Right renal cortex interstitium (tissue), 3 donors: ENCODE results near the gene LRG1. TPM values are rescaled to one million over a fixed set of nuclear protein-coding genes. Genes with fewer than 3 reads are reported as not detected.
"Not testable (repeated sequence)": the region's sequence is repeated elsewhere in the genome, so short reads cannot be mapped to it uniquely, and the experiment has no call there.

Source experiments
- DNase-seq, 3 donors: peaks; one replicate each; pipeline ENCODE4 v3.0.0-alpha.2; 2013; ENCODE audit warnings: low read depth in 3 of 3, low spot score in 2 of 3
- polyA plus RNA-seq, 3 donors: library from polyadenylated mRNA; unstranded; fragments of 120-200 nt; gene quantifications; one replicate each; pipeline ENCODE4 v1.2.1, GENCODE V29; 2013; ENCODE audit not compliant: insufficient read length in 3 of 3

LRG1 gene
- polyA plus RNA-seq, 3 donors = 0.44 to 0.65 (median 0.57) TPM

- no peak for DNase-seq
Observed at GRCh38 chr19:4553775-4554174, 13.9 kb upstream of the LRG1 start.

GRCh38 chr19:4553092-4553695 is 13.4 kb upstream of the LRG1 start:
- no peak for DNase-seq

GRCh38 chr19:4552525-4552819 is 12.6 kb upstream of the LRG1 start:
- no peak for DNase-seq

DNA sequence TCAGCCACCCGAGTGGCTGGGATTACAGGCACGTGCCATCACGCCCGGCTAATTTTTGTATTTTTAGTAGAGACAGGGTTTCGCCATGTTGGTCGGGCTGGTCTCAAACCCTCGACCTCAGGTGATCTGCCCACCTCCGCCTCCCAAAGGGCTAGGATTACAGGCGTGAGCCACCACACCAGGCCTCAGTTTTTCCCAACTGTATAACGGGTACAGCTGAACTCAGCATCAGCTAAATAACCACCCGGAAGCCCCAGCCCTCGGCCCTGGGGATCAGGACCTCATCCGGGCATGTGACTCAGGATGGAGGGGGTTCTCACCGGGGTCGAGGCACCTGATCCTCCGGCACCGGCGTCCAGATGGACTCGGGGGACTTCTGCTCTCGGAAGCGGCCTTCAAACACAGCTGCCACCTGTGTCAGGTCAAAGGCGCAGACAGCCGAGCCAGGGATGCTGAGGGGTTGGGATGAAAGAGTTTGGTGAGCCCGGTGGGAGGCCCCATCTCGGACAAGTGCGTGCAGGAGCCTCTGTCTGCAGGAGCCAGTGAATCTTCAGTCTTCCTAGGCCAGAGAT is 10.7 kb upstream of the LRG1 start:
- no peak for DNase-seq

DNA sequence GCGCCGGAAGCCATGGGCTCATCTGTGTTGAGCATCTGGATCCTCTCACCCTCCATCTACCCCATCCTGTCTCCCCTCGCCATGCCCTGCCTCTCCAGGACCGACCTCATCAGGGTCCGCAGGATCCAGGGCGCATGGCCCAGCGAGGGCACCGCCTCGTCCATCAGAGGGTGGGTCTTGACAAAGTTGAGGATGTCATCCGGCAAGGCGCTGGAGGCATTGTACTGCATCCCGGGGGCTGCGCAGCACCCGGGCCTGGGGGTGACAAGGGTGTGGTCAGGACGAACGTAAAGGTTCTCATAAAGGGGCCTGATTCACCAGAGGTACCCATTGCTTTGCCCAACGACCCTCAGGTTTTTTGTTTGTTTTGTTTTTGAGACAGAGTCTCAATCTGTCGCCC is 10.2 kb upstream of the LRG1 start:
- no peak for DNase-seq

DNA sequence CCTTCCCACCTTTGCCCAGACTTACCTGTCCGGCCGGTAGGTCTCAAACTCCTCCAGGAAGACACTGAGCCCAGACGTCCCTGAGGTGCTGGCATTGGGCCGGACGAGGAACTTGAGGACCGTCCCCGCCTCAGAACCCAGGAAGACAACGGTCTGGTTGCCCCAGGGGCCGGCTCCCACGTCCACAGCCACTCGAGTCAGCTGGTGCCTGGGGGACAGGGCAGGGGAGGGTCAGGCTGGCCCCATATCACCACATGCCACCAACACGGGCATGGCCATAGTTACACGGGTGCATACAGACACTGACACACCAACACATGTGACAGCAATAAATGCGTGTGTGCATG is 8.4 kb upstream of the LRG1 start:
- no peak for DNase-seq

GRCh38 chr19:4547303-4548237 is 7.7 kb upstream of the LRG1 start:
- DNase-seq = no peak

DNA sequence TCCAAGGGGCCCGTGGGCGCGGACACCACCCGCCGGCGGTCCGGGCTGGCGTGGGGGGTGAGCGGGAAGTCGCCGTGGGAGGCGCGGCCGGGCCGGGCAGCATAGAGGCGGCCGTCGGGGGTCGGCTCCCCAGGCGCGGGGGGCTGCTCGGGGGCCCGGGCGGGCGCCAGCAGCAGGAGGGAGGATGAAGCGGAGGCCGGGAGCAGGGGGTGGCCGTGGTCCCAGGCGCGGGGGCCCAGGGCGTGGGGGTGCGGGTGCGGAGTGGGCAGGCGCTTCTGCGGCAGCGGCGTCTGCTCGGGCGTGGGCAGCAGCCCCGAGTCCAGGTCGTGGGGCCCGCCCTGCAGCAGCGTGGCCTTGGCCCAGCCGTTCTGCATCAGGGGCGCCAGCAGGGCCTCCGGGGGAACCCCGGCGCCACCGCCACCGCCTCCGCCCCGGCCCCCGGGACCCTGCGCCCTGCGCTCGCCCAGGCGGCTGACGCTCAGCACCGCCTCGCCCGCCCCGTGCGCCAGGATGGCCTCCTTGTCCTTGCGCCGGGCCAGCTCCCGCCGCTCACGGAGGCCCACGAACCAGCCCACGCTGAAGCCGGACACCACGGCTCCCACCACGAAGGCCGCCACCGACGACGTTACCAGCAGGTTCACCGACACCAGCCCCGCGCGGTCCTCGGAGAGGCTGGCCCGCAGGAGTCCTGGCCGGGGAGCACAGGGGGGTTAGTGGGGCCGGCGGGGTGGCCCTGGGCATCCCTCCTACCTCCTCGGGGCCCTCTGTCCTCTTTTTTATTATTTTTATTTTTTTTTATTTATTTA is 4.2 kb upstream of the LRG1 start:
- DNase-seq = no peak

- DNase-seq = no peak
Observed at GRCh38 chr19:4542896-4543841, 3.3 kb upstream of the LRG1 start.

GRCh38 chr19:4541806-4542145 is 1.9 kb upstream of the LRG1 start:
- DNase-seq = not testable (repeated sequence)

DNA sequence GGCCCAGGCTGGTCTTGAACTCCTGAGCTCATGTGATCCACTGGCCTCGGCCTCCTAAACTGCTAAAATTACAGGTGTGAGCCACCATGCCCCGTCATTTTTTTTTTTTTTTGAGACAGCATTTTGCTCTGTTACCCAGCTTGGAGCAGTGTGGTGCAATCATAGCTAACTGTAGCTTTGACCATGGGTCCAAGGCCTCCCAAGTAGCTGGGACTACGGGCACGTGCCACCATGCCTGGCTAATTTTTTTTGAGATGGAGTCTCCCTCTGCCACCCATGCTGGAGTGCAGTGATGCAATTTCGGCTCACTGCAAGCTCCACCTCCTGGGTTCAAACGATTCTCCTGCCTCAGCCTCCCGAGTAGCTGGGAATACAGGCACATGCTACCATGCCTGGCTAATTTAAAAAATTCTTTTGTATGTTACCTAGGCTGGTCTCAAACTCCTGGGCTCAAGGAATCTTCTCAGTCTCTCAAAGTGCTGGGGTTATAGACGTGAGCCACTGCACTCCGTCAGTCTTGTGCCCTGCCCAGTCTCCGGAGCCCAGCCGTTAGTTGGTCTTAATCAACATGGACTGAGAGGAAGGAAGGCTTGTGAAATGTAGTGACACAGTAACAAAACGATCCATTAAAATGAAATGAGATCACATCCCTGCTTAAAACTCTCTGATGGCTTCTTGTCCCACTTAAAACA is 1.4 kb upstream of the LRG1 start:
- DNase-seq = no peak

DNA sequence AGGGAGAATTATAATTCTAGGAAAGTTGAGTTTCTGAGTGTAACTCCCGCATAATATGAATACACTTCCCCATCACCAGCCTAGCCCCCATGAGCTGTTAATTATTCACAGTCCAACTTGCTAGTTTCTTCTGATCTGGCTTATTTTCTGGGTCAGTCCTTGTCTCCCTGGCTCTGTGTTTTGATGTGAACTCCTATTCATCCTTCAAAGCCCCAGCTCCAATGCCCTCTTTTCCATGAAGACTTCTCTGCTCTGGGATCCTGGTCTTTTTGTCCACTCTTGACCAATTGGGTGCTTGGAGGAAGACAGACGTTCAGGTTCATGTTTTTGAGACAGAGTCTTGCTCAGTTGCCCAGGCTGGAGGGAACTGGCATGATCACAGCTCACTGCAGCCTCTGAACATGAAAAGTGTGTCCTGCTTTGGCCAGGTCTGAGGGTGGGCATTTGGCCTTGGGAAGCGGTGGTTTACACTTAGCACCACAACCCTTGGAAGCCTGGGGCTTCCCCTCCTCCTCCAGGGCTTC is 605 bp downstream of the LRG1 start:
- no peak for DNase-seq

GRCh38 chr19:4538601-4538954 is 1.3 kb downstream of the LRG1 start:
- no peak for DNase-seq

GRCh38 chr19:4537953-4538600 is 1.8 kb downstream of the LRG1 start:
- DNase-seq = no peak

DNA sequence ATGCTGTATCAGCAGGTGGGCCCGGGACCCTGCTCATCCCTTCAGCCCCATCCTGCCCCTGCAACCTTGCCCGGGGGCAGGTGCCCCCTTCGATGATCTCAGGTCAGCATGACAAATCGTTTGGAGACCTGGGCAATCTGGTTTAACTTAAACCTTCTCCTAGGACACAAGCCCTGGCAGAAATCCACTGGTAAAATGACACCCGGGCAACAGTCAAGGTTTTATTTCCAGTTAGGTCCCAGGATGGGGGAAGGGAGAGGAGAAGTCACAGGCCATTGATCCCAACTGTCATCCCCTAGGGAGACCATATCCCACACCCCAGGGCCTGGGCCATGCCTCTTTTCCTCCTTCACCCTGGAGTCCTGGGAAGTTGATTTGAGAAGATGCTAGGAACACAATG is 3.0 kb downstream of the LRG1 start:
- no peak for DNase-seq

DNA sequence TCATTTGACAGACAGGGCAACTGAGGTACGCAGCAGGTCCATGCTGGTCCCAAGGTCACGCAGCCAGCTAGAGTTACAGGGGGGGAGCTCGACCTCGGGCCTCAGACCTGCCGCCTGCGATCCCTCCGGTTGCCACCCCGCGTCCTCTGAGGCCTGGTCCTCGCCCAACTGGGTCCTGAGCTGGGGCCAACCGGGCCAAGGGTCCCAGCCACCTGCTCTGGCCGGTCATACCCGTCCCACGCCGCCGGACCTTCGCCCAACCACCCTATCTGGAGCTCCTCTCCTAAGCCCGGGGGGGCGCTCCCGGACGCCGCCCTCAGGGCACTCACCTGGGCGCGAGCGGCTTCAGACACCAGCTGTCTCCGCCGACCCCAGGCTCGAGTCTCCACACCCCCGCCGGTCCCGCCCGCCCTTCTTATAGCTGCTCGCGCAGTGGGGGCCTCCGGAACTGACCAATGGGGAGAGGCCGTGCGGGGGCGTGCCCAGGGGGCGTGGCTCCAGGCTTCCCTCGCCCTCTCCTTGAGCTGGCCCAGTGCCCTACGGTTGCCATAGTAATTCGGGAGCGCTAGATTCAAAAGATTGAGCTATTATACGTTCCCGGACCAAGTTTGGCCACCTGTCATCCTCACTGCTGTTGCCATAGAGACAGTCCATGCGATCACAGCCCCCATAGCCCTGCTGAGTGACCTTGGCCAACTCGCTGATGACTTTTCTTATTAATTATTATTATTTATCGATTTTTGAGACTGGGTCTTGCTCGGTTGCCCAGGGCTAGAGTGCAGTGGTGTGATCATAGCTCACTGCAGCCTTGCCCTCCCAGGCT is 4.8 kb downstream of the LRG1 start, which contains the start of gene PLIN5:
TSS of gene PLIN5 (minus strand) at position 389 of the 823 bp plus-strand sequence. CDS start 1,150 bp downstream, outside the sequence.
- DNase-seq = peak; percentile 48 to 67 (median 62)

DNA sequence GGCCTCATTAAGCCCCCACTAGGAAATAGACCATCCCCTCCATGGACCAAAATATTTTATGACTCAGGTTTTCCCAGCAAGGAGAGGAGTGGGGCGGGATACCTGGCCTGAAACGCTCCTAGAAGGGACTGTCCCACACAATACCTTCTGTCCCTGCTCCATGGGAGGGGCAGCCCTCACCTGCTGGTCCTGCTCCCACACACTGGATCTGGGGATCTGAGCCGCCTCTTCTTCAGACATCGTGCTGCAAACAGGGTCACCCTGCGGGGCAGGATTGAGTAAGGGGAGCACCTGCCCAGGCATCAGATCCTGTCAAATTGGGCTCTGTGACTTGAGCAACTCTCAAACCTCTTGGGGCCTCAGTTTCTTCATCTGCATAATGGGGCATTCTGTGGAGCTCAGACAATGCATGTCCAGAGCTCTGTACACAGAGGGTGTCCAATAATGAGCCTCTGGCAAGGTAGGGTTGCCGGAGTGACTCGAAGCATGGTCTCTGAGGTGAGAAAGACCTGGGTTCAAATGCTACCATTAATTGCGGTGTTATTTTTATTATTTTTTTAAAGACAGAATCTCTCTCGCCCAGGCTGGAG is 5.9 kb downstream of the LRG1 start:
- DNase-seq = no peak

DNA sequence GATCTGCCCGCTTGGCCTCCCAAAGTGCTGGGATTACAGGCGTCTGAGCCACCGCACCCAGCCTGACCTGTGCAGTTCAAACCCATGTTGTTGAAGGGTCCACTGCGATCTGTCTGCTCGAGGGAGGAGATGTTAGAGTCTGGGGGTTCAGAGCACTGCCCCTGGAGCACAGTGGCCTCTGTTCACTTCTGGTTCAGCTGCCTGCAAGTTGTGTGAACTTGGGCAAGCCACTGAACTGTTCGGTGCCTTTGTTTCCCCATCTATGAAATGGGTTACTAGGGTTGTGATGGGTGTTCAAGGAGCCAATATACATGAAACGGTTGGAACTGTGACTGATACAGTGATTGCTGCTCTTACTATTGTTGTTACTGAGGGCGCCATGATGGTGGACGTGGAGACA is 6.5 kb downstream of the LRG1 start:
- no peak for DNase-seq
